Activated naive CD4-positive, alpha-beta T cell treated with Interleukin-2 at 50 U/mL for 16 hours (primary cell): ENCODE results near the gene VEGFA.

Experiments
- DNase-seq: peaks from one replicate; pipeline ENCODE4 v3.0.0-alpha.2; 2020

VEGFA gene

GRCh38 chr6:43739642-43740091, 30.3 kb upstream of the VEGFA start:
- no peak for DNase-seq

GRCh38 chr6:43740321-43740960, 29.6 kb upstream of the VEGFA start:
- no peak for DNase-seq

GRCh38 chr6:43740961-43741764, 28.8 kb upstream of the VEGFA start:
- DNase-seq = no peak

GRCh38 chr6:43741829-43742228, 28.2 kb upstream of the VEGFA start:
- DNase-seq = no peak

GRCh38 chr6:43742285-43742684, 27.7 kb upstream of the VEGFA start:
- DNase-seq = no peak

GRCh38 chr6:43742931-43743632, 26.9 kb upstream of the VEGFA start:
- DNase-seq = no peak

GRCh38 chr6:43743682-43744381, 26.2 kb upstream of the VEGFA start:
- DNase-seq = no peak

GRCh38 chr6:43744491-43744890, 25.5 kb upstream of the VEGFA start:
- DNase-seq = no peak

GRCh38 chr6:43744931-43745727, 24.9 kb upstream of the VEGFA start:
- no peak for DNase-seq

- no peak for DNase-seq
These were observed 23.9 kb upstream of the VEGFA start for GRCh38 chr6:43746071-43746470.

GRCh38 chr6:43746613-43747102, 23.4 kb upstream of the VEGFA start:
- no peak for DNase-seq

- no peak for DNase-seq
These were observed 22.2 kb upstream of the VEGFA start for GRCh38 chr6:43747784-43748183.

GRCh38 chr6:43748765-43749164, 21.2 kb upstream of the VEGFA start:
- no peak for DNase-seq

GRCh38 chr6:43749461-43749860, 20.6 kb upstream of the VEGFA start:
- DNase-seq = no peak

GRCh38 chr6:43750622-43751021, 19.4 kb upstream of the VEGFA start:
- no peak for DNase-seq

- no peak for DNase-seq
These were observed 16.3 kb upstream of the VEGFA start for GRCh38 chr6:43753570-43754183.

GRCh38 chr6:43757966-43758616, 11.9 kb upstream of the VEGFA start:
- DNase-seq = no peak

- no peak for DNase-seq
These were observed 11.4 kb upstream of the VEGFA start for GRCh38 chr6:43758617-43759050.

GRCh38 chr6:43759136-43759906, 10.7 kb upstream of the VEGFA start:
- DNase-seq = no peak

GRCh38 chr6:43759907-43760206, 10.2 kb upstream of the VEGFA start:
- DNase-seq = no peak
